Fibroblast of villous mesenchyme (primary cell): ENCODE data around the gene DKK3. TPM values are rescaled to one million over a fixed set of nuclear protein-coding genes. Genes with fewer than 3 reads are reported as not detected.

Experiments
- DNase-seq: peaks from one replicate; pipeline ENCODE4 v3.0.0-alpha.2; 2010; ENCODE audit warnings: low read depth
- H3K4me3 ChIP-seq: 2 replicates; pipeline ENCODE4 v1.5.1; 2011; ENCODE audit warnings: low read depth, mild to moderate bottlenecking, low read length
- CTCF ChIP-seq: IDR thresholded peaks from 2 replicates; pipeline ENCODE4 v1.5.1; 2012; ENCODE audit warnings: low read depth, mild to moderate bottlenecking, low read length; ENCODE audit not compliant: insufficient read depth
- total RNA-seq: library from RNA; depleted of rRNA; stranded (reverse); fragments of >200 nt; gene quantifications from 2 replicates; pipeline ENCODE4 v1.2.3, GENCODE V29; 2012

Gene DKK3
- total RNA-seq, 1 donor = 338 TPM

DNA sequence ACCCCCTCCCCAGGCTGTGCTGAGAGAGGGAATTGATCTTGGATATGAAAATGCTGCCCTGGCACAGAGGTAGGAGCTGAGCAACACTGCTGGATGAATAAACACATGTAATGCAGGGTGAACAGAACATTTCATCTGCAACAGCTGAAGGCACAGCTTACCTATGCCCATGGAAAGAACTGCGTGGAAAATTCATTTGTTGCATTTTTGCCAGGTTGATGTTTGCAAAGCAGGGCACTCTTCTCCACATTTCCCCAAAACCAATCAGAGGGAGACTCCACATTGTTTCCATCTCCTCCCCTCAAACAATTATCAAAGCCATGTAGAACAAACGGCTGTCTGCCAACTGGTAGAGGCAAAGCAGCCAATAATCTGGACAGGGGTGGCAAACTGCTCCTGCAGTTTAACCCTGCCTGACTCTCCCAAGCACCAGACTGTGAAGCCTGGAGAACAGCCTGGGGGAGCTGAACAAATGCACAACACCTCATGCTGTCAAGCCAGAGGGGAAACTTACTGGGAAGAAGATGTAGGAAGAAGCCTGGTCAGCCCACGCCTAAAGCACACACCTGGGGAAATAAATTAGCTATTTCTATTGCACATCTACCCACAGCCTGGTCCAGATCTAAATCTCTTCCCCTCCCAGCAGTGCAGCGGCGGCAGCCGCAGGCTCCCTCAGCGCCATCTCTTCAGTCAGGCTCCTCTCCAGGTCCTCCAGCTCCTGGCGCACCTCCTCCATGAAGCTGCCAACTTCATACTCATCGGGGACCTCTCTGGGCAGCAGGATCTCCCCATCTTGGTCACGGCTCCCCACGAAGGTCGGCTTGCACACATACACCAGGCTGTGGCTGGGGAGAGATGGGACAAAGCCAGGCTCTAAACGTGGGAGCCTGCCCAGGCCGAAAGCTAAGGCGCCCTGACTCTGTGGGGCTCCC, 44.3 kb downstream of the DKK3 start:
- H3K4me3 ChIP-seq = no peak overlapping the region
- no peak for DNase-seq
- no peak for TF ChIP-seq CTCF

GRCh38 chr11:11963067-11963466, 45.4 kb downstream of the DKK3 start:
- no peak overlapping the region for H3K4me3 ChIP-seq
- no peak for TF ChIP-seq CTCF
- DNase-seq = no peak

GRCh38 chr11:11961399-11962028, 46.9 kb downstream of the DKK3 start:
- H3K4me3 ChIP-seq = no peak overlapping the region
- DNase-seq = no peak
- no peak for TF ChIP-seq CTCF

DNA sequence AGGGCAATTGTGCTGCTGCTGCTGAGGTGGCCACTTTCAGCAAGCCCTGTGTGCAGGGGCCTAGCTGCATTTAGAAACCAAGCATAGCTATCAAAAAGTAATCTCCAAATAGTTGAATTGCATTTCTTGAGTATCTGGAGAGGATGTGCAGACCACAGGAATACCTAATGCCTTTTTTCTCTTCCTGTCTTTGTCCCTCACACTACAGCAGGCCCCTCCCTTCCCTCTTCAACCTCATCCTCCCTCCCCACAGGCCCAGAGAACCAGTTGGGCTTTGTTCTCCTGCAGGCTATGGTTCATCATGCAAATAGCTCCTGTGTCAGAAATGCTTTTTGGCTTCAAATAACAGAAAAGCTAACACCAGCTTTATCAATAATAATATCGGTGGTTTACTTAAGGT, 47.7 kb downstream of the DKK3 start:
- H3K4me3 ChIP-seq = no peak overlapping the region
- no peak for TF ChIP-seq CTCF
- DNase-seq = no peak

GRCh38 chr11:11959601-11960000, 48.8 kb downstream of the DKK3 start:
- no peak overlapping the region for H3K4me3 ChIP-seq
- no peak for TF ChIP-seq CTCF
- DNase-seq = no peak

DNA sequence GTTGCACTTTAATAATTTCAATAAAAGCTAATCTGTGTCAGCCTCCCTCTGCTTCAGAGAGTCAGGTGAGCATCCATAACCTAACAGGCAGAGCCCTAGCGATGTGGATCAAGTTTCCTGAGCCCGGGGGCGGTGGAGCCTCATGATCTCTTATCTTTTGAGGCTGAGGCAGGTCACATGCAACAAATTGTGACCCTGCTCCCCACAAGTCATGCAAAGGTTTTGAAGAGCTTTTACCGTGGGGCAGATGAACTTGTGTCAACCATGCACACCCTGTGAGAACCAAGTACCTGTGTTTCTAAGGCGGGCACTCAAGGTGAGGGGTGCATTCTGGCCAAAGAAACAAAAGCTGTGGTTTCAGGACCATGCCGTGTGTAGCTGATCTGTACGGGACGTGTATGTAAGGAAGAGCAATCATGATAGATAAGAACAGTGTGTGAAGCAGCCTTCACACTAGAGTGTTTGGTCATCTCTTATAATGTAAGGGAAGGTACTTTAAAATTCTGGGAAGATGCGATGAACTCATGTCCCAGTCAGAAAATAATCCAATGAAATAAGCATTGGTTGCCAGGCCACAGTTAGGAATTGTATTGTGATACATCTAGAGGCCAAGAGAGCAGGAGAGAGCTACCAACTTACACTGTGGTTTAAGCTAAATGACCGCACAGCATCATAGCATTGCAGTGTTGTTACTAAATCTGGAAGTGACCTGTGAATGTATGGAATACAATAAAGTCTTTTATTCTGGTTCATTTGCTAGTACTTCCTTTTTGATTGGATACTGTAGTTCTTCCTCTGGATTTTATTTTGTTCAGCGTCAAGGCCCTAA, 49.8 kb downstream of the DKK3 start:
- no peak for DNase-seq

More for the DNA sequence above, 49.8 kb downstream of the DKK3 start:
- no peak overlapping the region for H3K4me3 ChIP-seq
- no peak for TF ChIP-seq CTCF
